Esophagus mucosa (tissue), 1 donor: ENCODE data around the gene GPS1. TPM values are rescaled to one million over a fixed set of nuclear protein-coding genes. Genes with fewer than 3 reads are reported as not detected.

Experiments
- ATAC-seq: fragments of 200-7000 bp; cut with Tn5 transposase; one replicate; pipeline ENCODE4 v1.9.1; 2020
- total RNA-seq: library from RNA; stranded (reverse); gene quantifications from one replicate; pipeline ENCODE4 v1.2.4, GENCODE V29; 2023
- donor health status: DM: yes; HTN: yes; CAD: no.

The GPS1 gene
- total RNA-seq, 1 donor from 2014 or later, result 59.3 TPM

GRCh38 chr17:82105417-82105881, 53.8 kb downstream of the GPS1 start:
- ATAC-seq, result peak; percentile 3

- ATAC-seq, result peak; percentile 76
Measured at GRCh38 chr17:82105882-82106687, 54.4 kb downstream of the GPS1 start.

- peak; percentile 5 for ATAC-seq
Measured at GRCh38 chr17:82106688-82107305, 55.1 kb downstream of the GPS1 start.

Other genes with a start within 250 kb of the GPS1 start
- 0.08 TPM for gene GCGR, start 247.7 kb upstream of the GPS1 start, total RNA-seq
- gene MCRIP1, start 218.6 kb upstream of the GPS1 start, total RNA-seq, result 18.7 TPM
- gene PPP1R27, start 216.8 kb upstream of the GPS1 start, total RNA-seq, result 0.24 TPM
- 812 TPM for gene P4HB, start 191.4 kb upstream of the GPS1 start, total RNA-seq
- gene ARHGDIA, start 180.6 kb upstream of the GPS1 start, total RNA-seq, result 300 TPM
- 68.9 TPM for gene ALYREF, start 160.3 kb upstream of the GPS1 start, total RNA-seq
- gene ANAPC11, start 160.2 kb upstream of the GPS1 start, total RNA-seq, result 113 TPM
- 0.24 TPM for gene NPB, start 149.7 kb upstream of the GPS1 start, total RNA-seq
- 36.7 TPM for gene PCYT2, start 140.5 kb upstream of the GPS1 start, total RNA-seq
- gene SIRT7, start 133.7 kb upstream of the GPS1 start, total RNA-seq, result 46.2 TPM
- gene MAFG, start 124.2 kb upstream of the GPS1 start, total RNA-seq, result 12.3 TPM
- gene PYCR1, start 114.6 kb upstream of the GPS1 start, total RNA-seq, result 28.9 TPM
- gene MYADML2, start 104.7 kb upstream of the GPS1 start, total RNA-seq, result not detected
- not detected for gene NOTUM, start 90.7 kb upstream of the GPS1 start, total RNA-seq
- gene ASPSCR1, start 74.3 kb upstream of the GPS1 start, total RNA-seq, result 19.0 TPM
- 71.8 TPM for gene CENPX, start 29.0 kb upstream of the GPS1 start, total RNA-seq
- 8.4 TPM for gene LRRC45, start 28.6 kb upstream of the GPS1 start, total RNA-seq
- gene RAC3, start 20.2 kb upstream of the GPS1 start, total RNA-seq, result 6.2 TPM
- gene DCXR, start 14.2 kb upstream of the GPS1 start, total RNA-seq, result 138 TPM
- gene RFNG, start 87 bp upstream of the GPS1 start, total RNA-seq, result 21.6 TPM
- 78.4 TPM for gene DUS1L, start 13.9 kb downstream of the GPS1 start, total RNA-seq
- gene FASN, start 46.3 kb downstream of the GPS1 start, total RNA-seq, result 352 TPM
- 23.2 TPM for gene CCDC57, start 160.9 kb downstream of the GPS1 start, total RNA-seq
- 50.0 TPM for gene SLC16A3, start 177.1 kb downstream of the GPS1 start, total RNA-seq
- gene CSNK1D, start 221.8 kb downstream of the GPS1 start, total RNA-seq, result 65.7 TPM